DMS79 (cell line): Measurements from ENCODE around the gene TAF1.
A peak's percentile ranks its signal among the peaks of the same experiment; 100 is the strongest.
"Not testable (repeated sequence)": the region's sequence is repeated elsewhere in the genome, so short reads cannot be mapped to it uniquely, and the experiment has no call there.

Source experiments
- DNase-seq: peaks from one replicate; lab custom pipeline; 2025; lab: John Stamatoyannopoulos, UW

TAF1 gene

GRCh38 chrX:71365875-71366673 is at the start of gene TAF1:
TAF1 (plus strand) TSS chrX:71366357; CDS start chrX:71366375, 18 bp downstream.
- peak; percentile 94 for DNase-seq

- DNase-seq, result not testable (repeated sequence)
These were observed 49.2 kb upstream of the TAF1 start for GRCh38 chrX:71316959-71317358.

- DNase-seq, result no peak
These were observed 46.0 kb upstream of the TAF1 start for GRCh38 chrX:71320126-71320525.

GRCh38 chrX:71321731-71322130 is 44.4 kb upstream of the TAF1 start:
- DNase-seq, result no peak

- DNase-seq, result not testable (repeated sequence)
These were observed 41.7 kb upstream of the TAF1 start for GRCh38 chrX:71324452-71324851.

GRCh38 chrX:71326394-71326793 is 39.8 kb upstream of the TAF1 start:
- DNase-seq, result no peak

GRCh38 chrX:71349151-71349665 is 16.9 kb upstream of the TAF1 start:
- DNase-seq, result not testable (repeated sequence)

GRCh38 chrX:71349867-71350266 is 16.3 kb upstream of the TAF1 start:
- DNase-seq, result not testable (repeated sequence)

GRCh38 chrX:71352439-71352838 is 13.7 kb upstream of the TAF1 start:
- not testable (repeated sequence) for DNase-seq

GRCh38 chrX:71364221-71364620 is 1.9 kb upstream of the TAF1 start:
- DNase-seq, result no peak

- no peak for DNase-seq
These were observed 742 bp upstream of the TAF1 start for GRCh38 chrX:71365356-71365874.

- DNase-seq, result no peak
These were observed 608 bp downstream of the TAF1 start for GRCh38 chrX:71366674-71367256.

GRCh38 chrX:71367396-71367795 is 1.2 kb downstream of the TAF1 start:
- DNase-seq, result no peak

GRCh38 chrX:71372388-71372787 is 6.2 kb downstream of the TAF1 start:
- no peak for DNase-seq

- no peak for DNase-seq
These were observed 12.6 kb downstream of the TAF1 start for GRCh38 chrX:71378732-71379131.

GRCh38 chrX:71391725-71392124 is 25.6 kb downstream of the TAF1 start:
- DNase-seq, result not testable (repeated sequence)

GRCh38 chrX:71393919-71394318 is 27.8 kb downstream of the TAF1 start:
- DNase-seq, result no peak

GRCh38 chrX:71396576-71396975 is 30.4 kb downstream of the TAF1 start:
- no peak for DNase-seq

GRCh38 chrX:71400710-71401109 is 34.6 kb downstream of the TAF1 start:
- no peak for DNase-seq

GRCh38 chrX:71416260-71416659 is 50.1 kb downstream of the TAF1 start:
- DNase-seq, result not testable (repeated sequence)

- DNase-seq, result no peak
These were observed 54.5 kb downstream of the TAF1 start for GRCh38 chrX:71420686-71421085.

- DNase-seq, result no peak
These were observed 66.6 kb downstream of the TAF1 start for GRCh38 chrX:71432733-71433132.

GRCh38 chrX:71438750-71439149 is 72.6 kb downstream of the TAF1 start:
- no peak for DNase-seq
